ENCODE results near the gene CCL15. TPM values are rescaled to one million over a fixed set of nuclear protein-coding genes. Genes with fewer than 3 reads are reported as not detected.

The CCL15 gene
- total RNA-seq, 2 donors from 2014 or later, result not detected

DNA sequence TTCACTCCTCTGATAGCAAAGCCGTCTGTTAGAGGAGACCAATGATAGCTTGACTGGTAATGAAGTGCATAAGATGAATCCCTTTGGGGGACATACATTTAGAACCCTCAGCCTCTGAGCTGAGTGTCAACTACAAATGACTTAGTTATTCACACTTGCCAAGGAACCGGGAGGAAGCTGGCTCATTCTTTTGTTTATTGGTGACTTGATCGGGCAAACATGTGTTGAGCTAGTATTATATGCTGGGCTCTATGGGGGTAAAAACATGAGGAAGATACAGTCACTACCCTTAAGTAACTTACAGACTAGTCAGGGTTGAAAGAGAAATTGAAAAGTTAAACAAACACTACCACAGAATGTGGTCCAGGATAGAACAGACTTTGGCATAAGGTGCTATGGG, 23.0 kb downstream of the CCL15 start:
- Histone ChIP-seq H3K9ac (ENCODE audit: extremely low read depth, low read length, poor library complexity, severe bottlenecking) (no peak overlapping the region), H3K27me3 (ENCODE audit: control insufficient read depth, insufficient read depth, low read length, poor library complexity, severe bottlenecking) (no peaks in the 10 kb centered on the region), H3K4me3 (ENCODE audit: low read length) (no peak overlapping the region), H3K36me3 (ENCODE audit: control insufficient read depth, insufficient read depth, low read length) (no peaks in the 10 kb centered on the region), H3K9me3 (ENCODE audit: control insufficient read depth, low read length) (no peaks in the 10 kb centered on the region), H3K27ac (ENCODE audit: low read depth, low read length) (no peak overlapping the region), H3K4me1 (ENCODE audit: control insufficient read depth, insufficient read depth, low read length) (no peaks in the 10 kb centered on the region)
- 91 to 100% methylated on average over 1 to 3 of the region's 3 CpGs for WGBS, 2 experiments (ENCODE audit: insufficient coverage in 1 of 2, insufficient read length in 1 of 2)
- Mint-ChIP-seq H3K4me1 (peaks cover 10% of the 10 kb centered on the region), H3K27ac (no peak overlapping the region), H3K4me3 (no peak overlapping the region), H3K27me3 (ENCODE audit: insufficient read depth) (peaks cover under 1% of the 10 kb centered on the region), H3K36me3 (ENCODE audit: low read depth) (no peaks in the 10 kb centered on the region), H3K9me3 (no peaks in the 10 kb centered on the region)
- TF ChIP-seq, protein P1, sequence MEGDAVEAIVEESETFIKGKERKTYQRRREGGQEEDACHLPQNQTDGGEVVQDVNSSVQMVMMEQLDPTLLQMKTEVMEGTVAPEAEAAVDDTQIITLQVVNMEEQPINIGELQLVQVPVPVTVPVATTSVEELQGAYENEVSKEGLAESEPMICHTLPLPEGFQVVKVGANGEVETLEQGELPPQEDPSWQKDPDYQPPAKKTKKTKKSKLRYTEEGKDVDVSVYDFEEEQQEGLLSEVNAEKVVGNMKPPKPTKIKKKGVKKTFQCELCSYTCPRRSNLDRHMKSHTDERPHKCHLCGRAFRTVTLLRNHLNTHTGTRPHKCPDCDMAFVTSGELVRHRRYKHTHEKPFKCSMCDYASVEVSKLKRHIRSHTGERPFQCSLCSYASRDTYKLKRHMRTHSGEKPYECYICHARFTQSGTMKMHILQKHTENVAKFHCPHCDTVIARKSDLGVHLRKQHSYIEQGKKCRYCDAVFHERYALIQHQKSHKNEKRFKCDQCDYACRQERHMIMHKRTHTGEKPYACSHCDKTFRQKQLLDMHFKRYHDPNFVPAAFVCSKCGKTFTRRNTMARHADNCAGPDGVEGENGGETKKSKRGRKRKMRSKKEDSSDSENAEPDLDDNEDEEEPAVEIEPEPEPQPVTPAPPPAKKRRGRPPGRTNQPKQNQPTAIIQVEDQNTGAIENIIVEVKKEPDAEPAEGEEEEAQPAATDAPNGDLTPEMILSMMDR (conservative IDR thresholded peaks at IDR 0.05), result no peak
- no peak for DNase-seq

DNA sequence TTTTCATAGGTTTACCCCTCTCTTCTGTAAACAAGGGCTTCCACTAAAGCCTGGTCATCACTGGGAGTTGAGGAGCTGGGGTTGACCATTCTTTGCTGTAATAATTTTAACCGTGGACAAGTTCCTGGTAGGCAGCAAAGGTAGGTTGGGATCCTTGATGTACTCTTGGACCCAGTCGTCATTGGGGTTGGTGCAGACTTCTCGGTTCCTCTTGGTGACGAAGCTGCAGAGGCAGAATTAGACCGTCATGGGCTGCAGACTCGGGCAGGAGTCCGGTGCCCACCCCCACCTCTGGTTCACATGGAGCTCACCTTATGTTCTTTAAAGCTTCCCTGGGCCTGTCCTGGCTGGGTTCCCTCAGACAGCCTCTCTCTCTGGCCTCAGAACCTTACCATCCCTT, 23.8 kb downstream of the CCL15 start:
- Mint-ChIP-seq H3K27me3 (ENCODE audit: insufficient read depth) (no peaks in the 10 kb centered on the region), H3K36me3 (ENCODE audit: low read depth) (no peaks in the 10 kb centered on the region), H3K9me3 (no peaks in the 10 kb centered on the region), H3K4me1 (peaks cover 17% of the 10 kb centered on the region), H3K27ac (no peak overlapping the region), H3K4me3 (no peak overlapping the region)
- DNase-seq, result no peak
- Histone ChIP-seq H3K27me3 (ENCODE audit: control insufficient read depth, insufficient read depth, low read length, poor library complexity, severe bottlenecking) (no peaks in the 10 kb centered on the region), H3K36me3 (ENCODE audit: control insufficient read depth, insufficient read depth, low read length) (no peaks in the 10 kb centered on the region), H3K9me3 (ENCODE audit: control insufficient read depth, low read length) (no peaks in the 10 kb centered on the region), H3K9ac (ENCODE audit: extremely low read depth, low read length, poor library complexity, severe bottlenecking) (no peak overlapping the region), H3K27ac (ENCODE audit: low read depth, low read length) (no peak overlapping the region), H3K4me1 (ENCODE audit: control insufficient read depth, insufficient read depth, low read length) (no peaks in the 10 kb centered on the region), H3K4me3 (ENCODE audit: low read length) (no peak overlapping the region)
- 91 to 93% methylated on average over 5 to 7 of the region's 7 CpGs for WGBS, 2 experiments (ENCODE audit: insufficient coverage in 1 of 2, insufficient read length in 1 of 2)
- TF ChIP-seq, protein P1 (conservative IDR thresholded peaks at IDR 0.05), result no peak

DNA sequence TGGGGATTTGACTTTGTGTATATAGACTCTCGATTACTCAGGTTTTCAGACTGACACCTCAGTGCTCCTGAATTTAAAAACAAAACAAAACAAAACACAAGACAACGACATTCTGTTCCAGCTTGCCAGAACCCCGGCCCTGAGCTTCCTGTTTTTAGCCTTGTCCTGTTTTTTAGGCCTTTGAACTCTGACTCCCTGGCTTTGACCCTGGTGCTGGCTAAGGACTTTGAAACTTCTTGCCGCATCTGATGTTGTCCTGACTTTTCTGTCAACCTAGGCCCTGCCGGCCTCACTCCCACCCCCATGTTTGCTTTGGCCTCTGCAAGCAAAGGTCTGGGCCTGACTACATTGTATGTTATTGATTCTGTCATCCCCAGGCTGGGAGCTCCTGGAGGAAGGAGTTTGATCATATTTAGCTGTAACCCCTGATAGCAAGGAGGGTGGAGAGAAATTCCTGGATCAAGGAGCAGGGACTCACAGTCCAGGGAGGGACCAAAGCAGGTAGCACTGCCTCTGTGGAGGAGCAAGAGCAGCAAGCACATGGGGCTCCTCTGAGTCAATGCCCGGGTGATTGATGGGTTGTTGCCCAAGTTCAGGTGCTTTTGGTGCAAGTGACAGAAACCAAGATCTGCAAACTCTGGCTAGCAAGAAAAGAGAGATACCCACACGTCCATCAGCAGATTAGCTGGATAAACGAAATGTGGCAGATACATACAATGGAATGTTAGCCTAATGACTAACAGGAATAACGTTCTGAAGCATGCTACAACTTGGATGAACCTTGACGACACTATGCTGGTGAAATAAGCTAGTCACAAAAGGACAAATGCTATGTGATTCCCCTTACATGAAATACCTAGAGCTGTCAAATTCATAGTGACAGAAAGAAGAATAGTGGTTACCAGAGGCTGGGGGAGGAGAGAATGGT, 27.8 kb downstream of the CCL15 start:
- Mint-ChIP-seq H3K27ac (peak overlapping the region; percentile 14), H3K36me3 (ENCODE audit: low read depth) (no peaks in the 10 kb centered on the region), H3K4me1 (peaks cover 24% of the 10 kb centered on the region), H3K27me3 (ENCODE audit: insufficient read depth) (no peaks in the 10 kb centered on the region), H3K9me3 (no peaks in the 10 kb centered on the region), H3K4me3 (no peak overlapping the region)
- TF ChIP-seq, protein P1 (conservative IDR thresholded peaks at IDR 0.05), result no peak
- WGBS, 2 experiments (ENCODE audit: insufficient coverage in 1 of 2, insufficient read length in 1 of 2), result 85 to 90% methylated on average over 9 of the region's 10 CpGs
- Histone ChIP-seq H3K36me3 (ENCODE audit: control insufficient read depth, insufficient read depth, low read length) (no peaks in the 10 kb centered on the region), H3K27ac (ENCODE audit: low read depth, low read length) (no peak overlapping the region), H3K9me3 (ENCODE audit: control insufficient read depth, low read length) (no peaks in the 10 kb centered on the region), H3K27me3 (ENCODE audit: control insufficient read depth, insufficient read depth, low read length, poor library complexity, severe bottlenecking) (no peaks in the 10 kb centered on the region), H3K4me1 (ENCODE audit: control insufficient read depth, insufficient read depth, low read length) (peaks cover 4% of the 10 kb centered on the region), H3K9ac (ENCODE audit: extremely low read depth, low read length, poor library complexity, severe bottlenecking) (no peak overlapping the region), H3K4me3 (ENCODE audit: low read length) (no peak overlapping the region)
- no peak for DNase-seq
